CD4-positive, alpha-beta T cell treated with Interleukin-6 at 100 ng/mL for 8 hours (primary cell): ENCODE results near the gene DRC7.
A peak's percentile ranks its signal among the peaks of the same experiment; 100 is the strongest.
"Not testable (repeated sequence)": the region's sequence is repeated elsewhere in the genome, so short reads cannot be mapped to it uniquely, and the experiment has no call there.

Source experiments
- DNase-seq: peaks from one replicate; pipeline ENCODE4 v3.0.0-alpha.2; 2020; ENCODE audit warnings: mixed read lengths, low spot score

Gene DRC7

DNA sequence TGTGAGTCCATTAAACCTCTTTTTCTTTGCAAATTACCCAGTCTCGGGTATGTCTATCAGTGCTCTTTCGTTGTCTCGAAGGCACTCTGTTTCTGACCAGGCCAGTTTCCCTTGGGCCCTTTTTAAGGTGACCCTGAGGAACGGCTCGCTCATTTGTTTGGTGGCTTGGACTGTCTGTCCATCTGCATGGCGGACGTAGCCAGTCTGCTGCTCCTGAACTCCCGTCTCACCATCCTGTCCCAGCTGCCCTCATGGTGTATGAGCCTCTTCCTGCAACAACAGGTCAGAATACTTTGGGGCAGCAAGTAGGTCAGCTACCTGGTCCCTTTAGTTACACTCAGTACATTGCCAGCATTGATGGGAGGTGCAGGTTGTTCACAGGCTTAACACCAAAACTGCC is 19.0 kb downstream of the DRC7 start:
- no peak for DNase-seq

DNA sequence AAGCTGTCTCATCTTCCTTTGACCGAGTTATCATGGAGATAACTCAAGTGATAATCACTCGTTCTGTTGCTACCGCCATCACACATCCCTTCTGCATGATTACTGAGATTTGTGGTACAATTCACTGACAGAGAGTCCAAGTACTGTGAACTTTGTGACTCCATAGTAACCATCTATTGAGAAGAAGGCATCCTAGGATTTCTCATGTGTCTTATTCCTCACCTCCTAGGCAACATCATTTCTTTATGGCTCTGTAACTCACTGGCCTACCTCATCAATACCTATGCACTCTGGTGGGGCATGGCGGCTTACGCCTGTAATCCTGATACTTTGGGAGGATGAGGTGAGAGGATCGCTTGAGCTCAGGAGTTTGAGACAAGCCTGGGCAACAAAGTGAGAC is 19.4 kb downstream of the DRC7 start:
- no peak for DNase-seq

DNA sequence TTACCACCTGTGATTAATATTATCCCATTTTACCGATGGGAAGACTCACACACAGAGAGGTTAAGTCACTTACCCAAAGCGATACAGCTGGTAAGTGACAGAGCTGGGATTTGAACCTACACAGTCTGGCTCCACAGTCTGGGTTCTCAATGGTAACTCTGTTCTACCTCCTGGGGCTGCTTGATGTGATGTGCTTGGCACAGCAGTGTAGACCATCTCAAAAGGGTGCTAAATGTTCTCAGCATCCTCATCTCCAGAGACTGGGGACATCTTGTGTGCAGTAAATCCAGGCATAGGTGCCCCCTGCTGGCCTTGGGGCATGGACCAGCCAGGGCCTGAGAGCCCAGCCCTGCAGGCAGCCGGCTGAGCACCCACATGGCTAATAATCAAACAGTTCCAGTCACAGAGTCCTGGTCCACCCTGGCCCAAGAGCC is 25.6 kb downstream of the DRC7 start:
- DNase-seq, result peak; percentile 21

DNA sequence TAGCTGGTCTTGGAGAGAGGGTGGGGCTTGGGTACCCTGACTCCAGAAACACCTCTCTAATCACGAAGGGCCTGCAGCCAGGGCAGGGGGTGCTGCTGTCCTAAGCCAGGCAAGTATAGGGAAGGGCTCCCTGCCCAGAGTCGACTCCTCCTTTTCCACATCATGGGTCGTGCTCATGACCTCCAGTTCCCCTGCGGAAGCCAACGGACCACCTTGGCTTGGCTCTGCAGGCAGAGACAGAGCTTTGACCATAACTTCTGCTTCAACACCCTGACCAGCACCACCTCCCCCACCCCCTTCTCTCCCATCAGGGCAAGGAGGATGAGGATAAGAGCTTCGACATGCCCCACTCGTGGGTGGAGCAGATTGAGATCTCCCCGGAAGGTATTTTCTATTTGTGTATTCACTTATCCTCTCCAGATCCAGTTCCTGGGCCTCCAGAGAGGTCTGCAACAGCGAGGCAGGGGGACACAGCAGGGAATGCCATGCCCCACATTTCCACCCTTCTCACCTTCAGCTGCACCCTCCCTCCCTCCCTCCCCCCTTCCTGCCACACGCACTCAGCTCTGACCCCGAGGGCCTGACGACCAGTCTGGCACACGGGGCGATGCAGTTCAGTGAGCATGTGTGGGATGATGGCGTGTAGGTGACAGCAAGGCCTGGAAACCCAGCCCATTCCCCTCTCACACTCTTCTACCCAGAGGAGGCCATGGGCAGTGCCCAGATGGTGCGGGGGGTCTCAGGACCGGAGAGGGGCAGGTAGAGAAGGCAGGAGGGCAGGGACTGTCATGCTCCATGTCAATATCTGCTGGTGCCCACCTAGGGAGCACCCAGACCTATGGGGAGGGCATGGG is 27.0 kb downstream of the DRC7 start:
- DNase-seq, result no peak

DNA sequence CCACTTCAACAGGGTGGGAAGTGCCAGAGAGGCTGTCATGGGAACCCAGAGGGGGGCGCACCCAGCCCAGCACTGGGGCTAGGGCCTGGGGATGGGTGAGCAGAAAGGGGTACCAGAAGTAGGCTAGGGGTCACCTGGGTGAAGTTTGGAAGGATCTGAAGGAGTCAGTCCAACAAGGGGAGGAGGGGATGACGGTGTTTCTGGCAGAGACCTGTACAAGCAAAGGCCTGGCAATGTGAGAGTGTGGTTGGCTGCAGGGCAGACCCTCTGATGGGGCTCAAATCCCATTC is 27.5 kb downstream of the DRC7 start:
- DNase-seq, result no peak

DNA sequence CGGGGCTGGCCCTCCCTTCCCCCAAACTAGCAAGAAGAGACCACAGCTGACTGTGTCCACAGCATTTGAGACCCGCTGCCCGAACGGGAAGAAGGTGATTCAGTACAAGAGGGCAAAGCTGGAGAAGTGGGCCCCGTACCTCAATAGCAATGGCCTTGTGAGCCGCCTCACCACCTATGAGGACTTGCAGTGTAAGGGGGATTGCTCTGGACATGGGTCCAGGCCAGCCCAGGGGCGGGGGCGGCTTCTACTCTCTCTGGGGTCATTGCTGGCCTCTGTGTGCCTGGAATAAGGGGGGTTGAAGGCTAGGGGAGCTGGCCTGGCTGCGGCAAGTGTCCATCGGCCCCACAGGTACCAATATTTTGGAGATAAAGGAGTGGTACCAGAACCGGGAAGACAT is 28.0 kb downstream of the DRC7 start:
- no peak for DNase-seq

DNA sequence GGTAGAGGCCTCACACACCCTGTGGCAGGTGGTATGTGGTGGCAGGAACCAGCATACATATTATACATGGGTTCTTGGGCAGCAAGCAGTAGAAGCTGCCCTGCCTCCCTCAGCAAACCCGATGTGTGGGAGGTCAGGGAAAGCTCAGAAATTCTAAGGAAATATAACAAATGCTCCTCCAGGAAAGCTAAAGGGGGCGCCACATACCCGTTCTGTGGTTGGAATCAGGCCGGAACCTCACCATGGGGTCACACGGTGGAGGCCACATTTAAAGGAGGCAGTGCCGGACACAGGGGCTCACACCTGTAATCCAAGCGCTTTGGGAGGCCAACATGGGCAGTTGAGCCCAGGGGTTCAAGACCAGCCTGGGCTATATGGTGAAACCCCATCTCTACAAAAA is 28.6 kb downstream of the DRC7 start:
- no peak for DNase-seq

DNA sequence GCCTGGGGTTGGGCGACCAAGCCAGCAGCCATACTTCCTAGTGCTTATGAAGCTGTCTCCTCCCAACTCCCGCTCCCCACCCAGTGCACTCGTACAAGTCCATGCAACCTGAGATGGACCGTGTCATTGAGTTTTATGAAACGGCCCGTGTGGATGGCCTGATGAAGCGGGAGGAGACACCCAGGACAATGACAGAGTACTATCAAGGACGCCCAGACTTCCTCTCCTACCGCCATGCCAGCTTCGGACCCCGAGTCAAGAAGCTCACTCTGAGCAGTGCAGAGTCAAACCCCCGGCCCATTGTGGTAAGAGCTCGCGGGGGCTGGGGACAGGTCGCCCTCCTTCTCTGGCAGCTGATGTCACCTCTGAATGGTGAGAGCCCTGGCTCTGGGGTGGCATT is 29.9 kb downstream of the DRC7 start:
- DNase-seq, result no peak

DNA sequence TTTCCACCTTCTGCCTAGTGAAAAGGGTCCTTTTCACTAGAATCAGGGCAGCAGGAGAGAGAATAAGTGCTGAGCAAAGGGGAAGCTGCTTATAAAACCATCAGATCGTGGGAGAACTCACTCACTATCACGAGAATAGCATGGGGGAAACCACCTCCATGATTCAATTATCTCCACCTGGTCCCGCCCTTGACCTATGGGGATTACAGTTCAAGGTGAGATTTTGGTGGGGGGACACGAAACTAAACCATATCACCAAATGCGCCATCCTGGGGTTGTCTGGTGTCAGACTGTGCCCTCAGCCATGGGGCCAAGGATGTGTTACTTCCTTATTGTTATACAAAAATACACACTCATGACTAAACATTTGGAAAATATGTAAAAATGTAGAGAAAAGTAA is 30.5 kb downstream of the DRC7 start:
- DNase-seq, result no peak

DNA sequence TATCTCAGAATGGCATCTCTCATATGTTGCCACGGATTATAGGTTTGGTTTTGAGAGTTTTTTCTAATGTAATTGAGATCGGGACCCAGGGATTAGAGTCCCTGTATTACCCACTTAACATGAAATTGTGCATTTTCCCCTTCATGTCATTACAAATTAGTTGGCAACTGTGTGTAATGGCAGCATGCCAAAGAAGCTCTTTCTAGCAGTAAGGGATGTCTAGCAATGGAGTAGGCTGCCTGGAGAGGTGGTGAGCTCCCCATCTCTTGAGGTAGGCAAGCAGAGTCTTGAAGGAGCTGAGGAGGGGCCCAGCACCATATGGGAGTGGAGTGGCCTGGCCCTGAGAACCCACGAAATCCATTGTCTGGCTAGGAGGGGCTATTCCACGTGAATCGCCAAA is 30.9 kb downstream of the DRC7 start:
- DNase-seq, result no peak

DNA sequence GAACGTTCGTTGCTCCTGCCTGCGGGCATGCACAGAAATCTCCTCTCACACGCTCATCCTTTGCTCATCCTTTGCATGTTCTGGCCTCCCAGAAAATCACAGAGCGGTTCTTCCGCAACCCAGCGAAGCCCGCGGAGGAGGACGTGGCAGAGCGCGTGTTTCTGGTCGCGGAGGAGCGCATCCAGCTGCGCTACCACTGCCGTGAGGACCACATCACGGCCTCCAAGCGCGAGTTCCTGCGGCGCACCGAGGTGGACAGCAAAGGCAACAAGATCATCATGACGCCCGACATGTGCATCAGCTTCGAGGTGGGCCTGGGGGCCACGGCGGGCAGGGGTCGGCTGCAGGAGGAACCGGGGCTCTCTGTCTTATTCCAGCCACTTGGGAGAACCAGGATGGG is 31.4 kb downstream of the DRC7 start:
- no peak for DNase-seq

DNA sequence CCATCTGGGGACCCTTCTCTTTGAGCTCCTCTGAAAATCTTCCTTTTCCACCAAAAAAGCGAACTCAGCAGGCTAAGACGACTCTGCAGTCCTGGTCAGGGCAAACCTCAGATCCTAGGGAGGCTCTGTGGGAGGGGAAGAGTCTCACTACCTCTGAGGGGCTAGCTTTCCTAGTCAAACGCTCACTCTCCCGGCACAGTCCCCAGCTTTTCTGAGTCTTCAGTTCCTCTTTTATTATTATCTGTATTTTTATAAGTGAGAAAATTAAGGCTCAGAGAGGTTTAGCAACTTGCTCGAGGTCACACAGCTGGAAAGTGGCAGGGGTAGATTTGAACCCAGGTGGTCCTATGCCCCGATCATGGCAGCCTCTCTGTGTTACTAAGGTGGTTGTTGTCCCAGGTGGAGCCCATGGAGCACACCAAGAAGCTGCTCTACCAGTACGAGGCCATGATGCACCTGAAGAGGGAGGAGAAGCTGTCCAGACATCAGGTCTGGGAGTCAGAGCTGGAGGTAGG is 31.9 kb downstream of the DRC7 start:
- no peak for DNase-seq

DNA sequence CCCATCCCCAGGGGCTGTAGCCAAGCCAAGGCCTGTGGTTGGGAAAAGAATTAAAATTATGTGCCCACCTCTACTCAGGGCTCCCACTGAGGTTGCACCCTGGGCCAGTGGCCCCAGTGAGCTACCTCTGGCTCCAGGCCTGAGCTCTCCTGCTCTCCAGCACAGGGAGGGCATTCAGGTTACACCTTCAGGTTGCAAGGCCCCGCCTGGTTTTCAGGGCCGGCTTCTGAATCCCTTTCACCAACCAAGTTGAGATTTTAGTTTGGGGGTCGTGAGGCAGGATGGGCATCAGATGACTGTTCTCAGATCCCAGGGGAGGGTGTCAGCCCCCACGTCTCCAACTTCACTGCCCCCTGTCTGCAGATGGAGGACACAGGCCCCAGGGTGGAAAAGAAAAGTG is 33.0 kb downstream of the DRC7 start:
- DNase-seq, result no peak

DNA sequence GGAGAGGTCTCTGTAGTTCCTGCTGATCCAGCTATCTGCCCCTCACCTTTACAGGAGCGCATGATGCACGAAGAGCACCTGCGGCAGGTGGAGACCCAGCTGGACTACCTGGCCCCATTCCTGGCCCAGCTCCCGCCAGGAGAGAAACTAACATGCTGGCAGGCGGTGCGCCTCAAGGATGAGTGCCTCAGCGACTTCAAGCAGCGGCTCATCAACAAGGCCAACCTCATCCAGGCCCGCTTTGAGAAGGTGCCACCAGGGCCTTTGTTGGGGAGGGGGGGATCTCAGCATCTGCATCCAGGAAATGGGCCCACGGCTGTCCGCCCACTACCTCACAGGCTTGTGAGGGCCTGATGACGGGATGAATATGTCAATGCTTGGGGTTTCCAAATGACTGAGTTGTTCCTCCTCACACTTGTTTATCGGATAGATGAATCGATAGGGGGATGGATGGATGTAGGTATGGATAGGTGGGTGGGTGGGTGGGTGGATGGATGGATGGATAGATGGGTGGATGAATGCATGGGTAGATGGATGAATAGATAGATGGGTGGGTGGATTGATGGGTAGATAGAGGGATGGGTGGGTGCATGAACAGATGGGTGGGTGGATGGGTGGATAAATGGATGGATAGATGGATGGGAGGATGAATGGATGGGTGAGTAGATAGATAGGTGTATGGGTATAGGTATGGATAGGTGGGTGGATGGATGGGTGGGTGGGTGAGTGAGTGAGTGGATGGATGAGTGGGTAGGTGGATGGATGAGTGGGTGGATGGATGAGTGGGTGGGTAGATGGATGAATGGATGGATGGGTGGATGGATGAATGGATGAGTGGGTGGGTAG is 34.0 kb downstream of the DRC7 start:
- no peak for DNase-seq

DNA sequence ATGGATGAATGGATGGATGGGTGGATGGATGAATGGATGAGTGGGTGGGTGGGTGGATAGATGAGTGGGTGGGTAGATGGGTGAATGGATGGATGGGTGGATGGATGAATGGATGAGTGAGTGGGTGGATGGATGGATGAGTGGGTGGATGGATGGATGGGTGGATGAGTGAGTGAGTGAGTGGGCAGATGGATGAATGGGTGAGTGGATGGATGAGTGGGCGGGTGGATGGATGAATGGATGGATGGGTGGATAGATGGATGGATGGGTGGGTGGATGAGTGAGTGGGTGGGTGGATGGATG is 34.5 kb downstream of the DRC7 start:
- no peak for DNase-seq

DNA sequence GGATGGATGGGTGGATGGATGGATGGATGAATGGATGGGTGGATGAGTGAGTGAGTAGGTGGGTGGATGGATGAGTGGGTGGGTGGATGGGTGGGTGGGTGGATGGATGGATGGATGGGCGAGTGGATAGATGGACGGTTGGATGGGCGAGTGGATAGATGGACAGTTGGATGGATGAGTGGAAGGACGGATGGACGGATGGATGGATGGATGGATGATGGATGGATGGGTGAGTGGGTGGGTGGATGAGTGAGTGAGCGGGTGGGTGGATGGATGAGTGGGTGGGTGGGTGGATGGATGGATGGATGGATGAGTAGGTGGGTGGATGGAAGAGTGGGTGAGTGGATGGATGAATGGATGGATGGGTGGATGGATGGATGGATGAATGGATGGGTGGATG is 35.2 kb downstream of the DRC7 start:
- not testable (repeated sequence) for DNase-seq

DNA sequence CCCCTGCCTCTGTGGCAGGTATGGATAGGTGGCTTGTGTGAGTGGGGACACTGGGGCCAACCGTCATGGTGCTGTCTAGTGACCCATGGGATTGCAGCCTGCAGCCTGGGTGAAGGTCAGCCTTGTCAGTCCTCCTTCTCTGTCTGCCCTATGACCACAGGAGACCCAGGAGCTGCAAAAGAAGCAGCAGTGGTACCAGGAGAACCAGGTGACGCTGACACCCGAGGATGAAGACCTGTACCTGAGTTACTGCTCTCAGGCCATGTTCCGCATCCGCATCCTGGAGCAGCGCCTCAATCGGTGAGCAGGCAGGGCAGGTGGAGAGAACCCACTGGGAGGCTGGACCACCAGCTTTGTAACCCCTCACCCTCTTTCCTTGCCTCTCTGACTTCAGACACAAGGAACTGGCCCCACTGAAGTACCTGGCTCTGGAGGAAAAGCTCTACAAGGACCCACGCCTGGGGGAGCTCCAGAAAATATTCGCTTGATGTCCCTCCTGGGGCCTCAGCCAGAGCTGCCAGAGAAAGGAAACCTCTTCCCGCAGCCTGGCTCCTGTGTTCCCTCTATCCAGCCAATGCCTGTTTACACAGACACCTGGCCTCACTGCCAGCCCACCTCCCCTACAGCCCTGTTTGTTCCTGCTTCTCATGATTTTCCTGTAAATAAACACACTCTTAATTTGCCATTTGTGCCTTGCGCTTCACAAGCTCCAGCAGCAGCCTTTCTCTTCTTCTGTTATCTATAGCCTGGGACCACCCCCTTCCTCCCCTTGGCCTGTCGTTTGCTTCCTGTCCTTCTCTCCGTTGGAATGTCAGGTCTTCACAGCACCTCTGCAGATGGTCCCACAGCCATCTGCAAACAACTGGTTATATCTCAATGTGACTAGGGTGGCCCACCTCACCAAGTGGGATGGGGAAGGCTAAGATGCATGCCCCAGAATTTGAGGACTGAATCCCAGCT is 36.4 kb downstream of the DRC7 start:
- no peak for DNase-seq

DNA sequence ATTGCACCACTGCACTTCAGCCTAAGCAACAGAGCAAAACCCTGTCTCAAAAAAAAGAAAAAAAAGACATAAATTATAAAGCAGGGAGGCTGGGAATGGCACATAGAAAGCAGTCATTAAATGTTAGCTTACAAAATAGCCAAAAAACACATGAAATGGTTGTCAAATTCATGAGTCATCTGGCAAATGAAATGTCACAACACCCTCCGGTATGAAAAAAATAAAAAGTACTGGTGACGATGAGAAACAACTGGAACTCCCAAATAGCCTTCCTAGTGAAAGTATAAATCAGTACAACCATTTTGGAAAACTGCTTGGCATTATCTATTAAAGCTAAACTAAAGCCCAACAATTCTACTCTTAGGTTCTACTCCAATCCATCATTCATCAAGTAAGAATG is 37.4 kb downstream of the DRC7 start:
- no peak for DNase-seq

DNA sequence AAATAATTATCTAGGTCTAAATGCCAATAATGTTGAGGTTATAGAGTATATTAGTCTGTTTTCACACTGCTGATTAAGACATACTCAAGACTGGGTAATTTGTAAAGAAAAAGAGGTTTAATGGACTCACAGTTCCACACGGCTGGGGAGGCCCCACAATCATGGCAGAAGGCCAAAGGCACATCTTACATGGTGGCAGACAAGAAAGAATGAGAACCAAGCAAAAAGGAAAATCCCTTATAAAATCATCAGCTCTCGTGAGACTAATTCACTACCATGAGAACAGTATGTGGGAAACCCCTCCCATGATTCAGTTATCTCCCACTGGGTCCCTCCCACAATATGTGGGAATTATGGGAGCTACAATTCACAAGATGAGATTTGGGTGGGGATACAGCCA is 38.1 kb downstream of the DRC7 start:
- DNase-seq, result no peak

DNA sequence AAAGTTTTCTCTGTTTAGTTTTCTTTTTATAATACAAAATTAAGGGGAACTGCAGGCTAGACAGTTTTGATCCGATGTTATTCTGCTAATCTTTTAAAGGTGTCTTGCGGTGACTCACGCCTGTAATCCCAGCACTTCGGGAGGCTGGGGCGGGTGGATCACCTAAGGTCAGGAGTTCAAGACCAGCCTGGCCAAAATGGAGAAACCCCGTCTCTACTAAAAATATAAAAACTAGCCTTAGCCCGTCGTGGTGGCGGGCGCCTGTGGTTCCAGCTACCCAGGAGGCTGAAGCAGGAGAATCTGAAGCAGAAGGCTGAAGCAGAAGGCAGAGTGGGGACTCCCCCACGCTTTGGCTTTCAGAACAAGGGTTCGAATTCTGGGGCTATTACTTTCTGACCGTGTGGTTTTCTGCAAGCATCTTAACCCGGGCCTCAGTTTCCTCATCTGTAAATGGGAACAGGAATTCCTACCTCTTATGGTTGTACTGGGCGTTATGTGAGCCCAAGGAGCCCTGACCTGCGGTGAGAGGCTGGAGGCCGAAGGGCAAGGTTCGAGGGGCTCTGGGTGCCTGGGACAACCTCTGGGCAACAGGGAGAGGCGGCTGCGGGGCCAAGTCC is 39.8 kb downstream of the DRC7 start:
- DNase-seq, result no peak

DNA sequence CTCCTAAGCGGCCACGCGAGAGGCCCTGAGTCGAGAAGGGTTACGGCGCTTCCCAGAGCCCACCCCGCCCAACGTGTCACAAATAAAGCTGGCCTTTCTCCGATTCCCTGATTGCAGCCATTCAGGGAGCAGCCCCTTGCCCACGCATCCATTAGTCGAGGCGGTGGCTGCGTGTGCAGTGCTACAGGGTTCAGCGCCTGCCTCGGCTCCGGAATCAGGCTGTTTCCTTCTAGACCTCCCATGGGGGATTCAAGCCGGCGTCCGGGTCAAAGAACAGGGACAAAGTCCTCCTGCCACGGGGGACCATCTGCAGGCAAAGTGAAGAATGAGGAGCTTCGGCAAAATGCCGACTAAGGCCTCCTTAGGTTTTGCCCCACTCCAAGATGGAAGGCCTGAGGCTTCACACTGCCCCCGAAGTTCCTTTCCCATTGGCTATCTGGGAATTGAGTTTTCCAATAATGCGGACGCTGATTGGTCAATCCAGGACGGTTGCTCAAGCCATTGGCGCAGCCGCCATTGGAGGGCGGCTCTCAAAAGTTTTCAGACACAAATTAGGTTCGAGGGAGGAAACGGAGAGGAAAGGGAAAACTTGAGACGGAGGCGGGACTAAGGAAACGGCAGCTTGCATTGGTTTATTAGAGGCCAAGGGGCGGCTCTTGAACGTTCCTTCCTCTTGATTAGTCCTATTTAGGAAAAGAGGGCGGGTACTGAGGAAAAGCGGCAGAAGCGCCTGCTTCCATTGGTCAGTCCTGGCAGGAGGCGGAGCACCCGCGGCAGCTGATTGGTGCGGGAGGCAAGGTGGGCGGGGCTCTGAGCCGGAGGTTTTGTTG is 40.5 kb downstream of the DRC7 start:
- peak; percentile 99 for DNase-seq
